SU-DHL-6 (cell line): ENCODE measurements around the gene STARD5.

ENCODE experiments used
- H2AFZ ChIP-seq: fragments of 200-600 bp; sonication (generic); 2 replicates; pipeline ENCODE4 v1.6.1; 2014; ENCODE audit warnings: low read depth, mild to moderate bottlenecking, moderate library complexity, mixed read lengths, antibody characterized with exemption, low read length; ENCODE audit not compliant: severe bottlenecking
- H3F3A ChIP-seq: fragments of 200-600 bp; shearing (Covaris generic); 2 replicates; pipeline ENCODE4 v1.6.0; 2016; ENCODE audit warnings: antibody characterized with exemption, mild to moderate bottlenecking; ENCODE audit not compliant: insufficient read depth
- H3K27ac ChIP-seq: fragments of 200-600 bp; sonication (generic); 2 replicates; pipeline ENCODE4 v1.5.1; 2016; ENCODE audit warnings: low read depth, mild to moderate bottlenecking, low read length, moderate library complexity, mixed read lengths
- H3K27me3 ChIP-seq: fragments of 200-600 bp; sonication (generic), shearing (Covaris generic); 2 replicates; pipeline ENCODE4 v1.6.0; 2014; ENCODE audit warnings: mild to moderate bottlenecking, low read length
- H3K36me3 ChIP-seq: fragments of 200-600 bp; sonication (generic); 2 replicates; pipeline ENCODE4 v1.6.1; 2014; ENCODE audit warnings: mild to moderate bottlenecking, low read length, mixed read lengths
- H3K4me2 ChIP-seq: fragments of 300-600, 200-600 bp; shearing (Covaris generic), sonication (generic); 2 replicates; pipeline ENCODE4 v1.6.0; 2014; ENCODE audit warnings: low read length, low read depth, mild to moderate bottlenecking; ENCODE audit not compliant: poor library complexity, severe bottlenecking
- H3K4me3 ChIP-seq: fragments of 200-600 bp; sonication (generic); 2 replicates; pipeline ENCODE4 v1.5.1; 2014; ENCODE audit warnings: antibody characterized with exemption, low read length, mild to moderate bottlenecking, mixed read lengths; ENCODE audit not compliant: insufficient read depth, poor library complexity, severe bottlenecking
- H3K79me2 ChIP-seq: fragments of 200-600 bp; sonication (generic); 2 replicates; pipeline ENCODE4 v1.6.1; 2014; ENCODE audit warnings: mild to moderate bottlenecking, low read length, moderate library complexity; ENCODE audit not compliant: insufficient read depth
- H3K9ac ChIP-seq: fragments of 200-600 bp; sonication (generic); 2 replicates; pipeline ENCODE4 v1.7.0; 2014; ENCODE audit warnings: mild to moderate bottlenecking, low read length
- H3K9me2 ChIP-seq: fragments of 200-600 bp; sonication (generic); replicated peaks from 2 replicates; pipeline ENCODE4 v1.6.1; 2014; ENCODE audit warnings: low read length; ENCODE audit not compliant: insufficient read depth
- H3K9me3 ChIP-seq: fragments of 200-600 bp; sonication (generic); 2 replicates; pipeline ENCODE4 v1.6.1; 2014; ENCODE audit warnings: low read length, mixed read lengths; ENCODE audit not compliant: insufficient read depth
- H4K20me1 ChIP-seq: fragments of 200-600 bp; sonication (generic); 2 replicates; pipeline ENCODE4 v1.6.1; 2014; ENCODE audit warnings: low read depth, mild to moderate bottlenecking, antibody characterized with exemption, low read length, moderate library complexity, mixed read lengths
- EZH2phosphoT487 ChIP-seq: fragments of 200-600 bp; sonication (generic), shearing (Covaris generic); conservative IDR thresholded peaks from 2 replicates; pipeline ENCODE4 v1.6.1; 2018; ENCODE audit warnings: mild to moderate bottlenecking, antibody characterized with exemption, low read length, moderate library complexity, mixed read lengths
- TF ChIP-seq, protein P1 (sequence below): fragments of 200-600 bp; sonication (generic); IDR thresholded peaks from one replicate; pipeline ENCODE4 v1.5.1; 2017; ENCODE audit warnings: antibody characterized with exemption, mild to moderate bottlenecking, low read length, moderate library complexity; ENCODE audit not compliant: insufficient read depth, poor library complexity, severe bottlenecking

Gene STARD5

DNA sequence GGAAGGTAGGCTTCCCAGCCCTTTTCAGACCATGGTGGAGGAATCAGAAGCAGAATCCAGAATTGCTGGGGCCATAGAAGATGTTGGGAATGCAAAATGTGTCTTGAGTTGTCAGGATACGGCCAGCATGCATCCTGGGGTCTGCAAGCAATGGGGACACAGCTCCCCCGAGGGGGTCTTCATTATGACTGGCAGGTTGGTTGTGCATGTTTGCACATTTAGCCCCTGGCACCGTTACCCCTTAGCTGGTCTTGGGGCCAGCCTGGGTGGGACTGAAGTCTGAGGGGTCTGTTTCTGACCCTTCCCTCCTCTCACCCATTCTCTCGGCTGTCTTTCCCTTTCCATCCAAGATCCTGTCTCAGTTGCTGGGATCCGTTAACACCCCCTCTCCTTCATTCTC lies 50.7 kb downstream of the STARD5 start:
- no peak overlapping the region for H3K9ac ChIP-seq

DNA sequence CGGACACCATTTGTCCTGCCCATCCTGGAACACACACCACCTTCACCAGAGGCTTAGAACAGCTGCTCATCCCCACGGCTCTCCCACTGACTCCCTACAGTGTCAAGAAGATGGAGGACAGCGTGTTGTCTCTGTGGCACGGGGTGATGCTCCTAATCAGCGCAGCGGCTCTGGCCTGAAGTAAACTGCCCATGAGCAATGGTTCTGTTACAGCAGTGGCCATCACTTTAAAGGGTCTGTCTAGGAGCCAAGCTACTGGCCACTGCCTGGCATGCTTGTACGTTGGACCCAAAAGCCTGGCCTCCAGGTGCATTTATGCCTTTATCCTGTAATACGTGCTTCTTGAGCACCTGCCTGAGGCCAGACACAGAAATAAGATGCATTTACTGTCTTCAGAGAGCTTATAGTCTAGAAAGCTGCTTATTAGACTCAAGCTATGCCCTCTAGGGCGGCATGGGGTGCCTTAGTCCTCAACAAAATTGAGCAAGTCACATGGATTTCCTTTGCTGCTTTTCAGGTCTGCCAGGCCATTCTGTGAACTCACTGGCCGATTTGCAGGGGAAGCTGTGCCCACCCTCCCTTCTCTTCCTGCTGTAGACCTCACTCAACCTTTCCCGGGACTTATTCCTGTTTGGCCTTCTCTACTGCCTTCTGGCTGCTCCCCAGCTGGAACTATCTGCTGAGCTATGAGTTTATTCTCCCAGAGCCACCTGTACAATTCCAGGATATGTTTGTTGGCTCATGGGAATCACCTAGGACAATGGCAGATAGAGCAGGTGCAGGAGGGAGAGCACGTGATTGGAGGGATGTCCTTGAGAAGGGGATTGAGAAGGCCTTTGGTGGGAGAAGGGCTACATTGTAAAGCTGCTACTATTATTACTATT lies 51.9 kb downstream of the STARD5 start:
- no peaks in the 10 kb centered on the region for H4K20me1 ChIP-seq
- H3K36me3 ChIP-seq: no peaks in the 10 kb centered on the region
- no peaks in the 10 kb centered on the region for H3K79me2 ChIP-seq
- TF ChIP-seq, protein P1, sequence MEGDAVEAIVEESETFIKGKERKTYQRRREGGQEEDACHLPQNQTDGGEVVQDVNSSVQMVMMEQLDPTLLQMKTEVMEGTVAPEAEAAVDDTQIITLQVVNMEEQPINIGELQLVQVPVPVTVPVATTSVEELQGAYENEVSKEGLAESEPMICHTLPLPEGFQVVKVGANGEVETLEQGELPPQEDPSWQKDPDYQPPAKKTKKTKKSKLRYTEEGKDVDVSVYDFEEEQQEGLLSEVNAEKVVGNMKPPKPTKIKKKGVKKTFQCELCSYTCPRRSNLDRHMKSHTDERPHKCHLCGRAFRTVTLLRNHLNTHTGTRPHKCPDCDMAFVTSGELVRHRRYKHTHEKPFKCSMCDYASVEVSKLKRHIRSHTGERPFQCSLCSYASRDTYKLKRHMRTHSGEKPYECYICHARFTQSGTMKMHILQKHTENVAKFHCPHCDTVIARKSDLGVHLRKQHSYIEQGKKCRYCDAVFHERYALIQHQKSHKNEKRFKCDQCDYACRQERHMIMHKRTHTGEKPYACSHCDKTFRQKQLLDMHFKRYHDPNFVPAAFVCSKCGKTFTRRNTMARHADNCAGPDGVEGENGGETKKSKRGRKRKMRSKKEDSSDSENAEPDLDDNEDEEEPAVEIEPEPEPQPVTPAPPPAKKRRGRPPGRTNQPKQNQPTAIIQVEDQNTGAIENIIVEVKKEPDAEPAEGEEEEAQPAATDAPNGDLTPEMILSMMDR: no peak
- no peak for TF ChIP-seq EZH2phosphoT487
- H3K9me2 ChIP-seq: no peaks in the 10 kb centered on the region
- H3F3A ChIP-seq: no peaks in the 10 kb centered on the region
- no peaks in the 10 kb centered on the region for H3K27me3 ChIP-seq
- no peak overlapping the region for H3K9ac ChIP-seq
- H3K9me3 ChIP-seq: no peaks in the 10 kb centered on the region
- no peak overlapping the region for H3K4me2 ChIP-seq
- H3K27ac ChIP-seq: no peak overlapping the region
- no peak overlapping the region for H3K4me3 ChIP-seq
- no peak overlapping the region for H2AFZ ChIP-seq

More for the DNA sequence above, 50.7 kb downstream of the STARD5 start:
- no peak overlapping the region for H3K27ac ChIP-seq
- H3K36me3 ChIP-seq: no peaks in the 10 kb centered on the region
- H3K27me3 ChIP-seq: no peaks in the 10 kb centered on the region
- no peaks in the 10 kb centered on the region for H3F3A ChIP-seq
- no peaks in the 10 kb centered on the region for H3K79me2 ChIP-seq
- TF ChIP-seq, protein P1: no peak
- TF ChIP-seq EZH2phosphoT487: no peak
- H3K9me2 ChIP-seq: no peaks in the 10 kb centered on the region
- peaks cover 4% of the 10 kb centered on the region; the same call in 1 of the 2 replicates for H3K9me3 ChIP-seq
- no peak overlapping the region for H2AFZ ChIP-seq
- no peaks in the 10 kb centered on the region for H4K20me1 ChIP-seq
- H3K4me2 ChIP-seq: no peak overlapping the region
- H3K4me3 ChIP-seq: no peak overlapping the region

DNA sequence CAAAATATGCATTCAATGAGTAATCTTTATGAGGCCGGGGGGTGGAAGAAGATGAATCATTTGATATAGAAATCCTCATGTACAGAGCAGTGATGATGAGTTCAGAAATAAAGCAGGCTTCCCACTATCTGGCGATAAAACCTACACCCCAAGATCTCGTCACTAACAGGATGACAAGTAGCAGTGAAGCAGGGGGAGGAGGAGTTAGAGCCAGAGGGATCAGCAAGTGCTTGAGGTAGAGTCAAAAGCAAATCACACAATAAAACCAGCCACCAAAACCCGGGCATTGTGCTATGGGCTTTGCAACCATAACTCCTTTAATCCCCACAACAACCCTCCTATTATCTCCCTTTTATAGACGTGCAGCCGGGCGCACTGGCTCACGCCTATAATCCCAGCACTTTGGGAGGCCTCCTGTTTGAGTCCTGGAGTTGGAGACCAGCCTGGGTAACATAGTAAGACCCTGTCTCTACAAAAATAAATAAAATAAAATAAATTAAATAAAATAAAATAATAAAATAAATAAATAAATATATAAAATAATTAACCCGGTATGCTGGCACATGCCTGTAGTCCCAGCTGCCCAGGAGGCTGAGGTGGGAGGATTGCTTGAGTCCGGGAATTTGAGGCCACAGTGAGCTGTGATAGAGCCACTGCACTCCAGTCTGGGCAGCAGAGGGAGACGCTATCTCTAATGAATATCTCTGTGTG lies 53.0 kb downstream of the STARD5 start:
- no peak overlapping the region for H3K4me3 ChIP-seq
- H3K79me2 ChIP-seq: no peaks in the 10 kb centered on the region
- H3F3A ChIP-seq: no peaks in the 10 kb centered on the region
- no peak overlapping the region for H2AFZ ChIP-seq
- no peak overlapping the region for H3K9ac ChIP-seq
- H3K4me2 ChIP-seq: no peak overlapping the region
- H3K36me3 ChIP-seq: no peaks in the 10 kb centered on the region
- H3K9me2 ChIP-seq: no peaks in the 10 kb centered on the region
- no peaks in the 10 kb centered on the region for H3K9me3 ChIP-seq
- no peak overlapping the region for H3K27ac ChIP-seq
- TF ChIP-seq, protein P1: no peak
- no peak for TF ChIP-seq EZH2phosphoT487
- no peaks in the 10 kb centered on the region for H4K20me1 ChIP-seq
- no peaks in the 10 kb centered on the region for H3K27me3 ChIP-seq
